ENCODE data around the gene RSAD2. TPM values are rescaled to one million over a fixed set of nuclear protein-coding genes. Genes with fewer than 3 reads are reported as not detected.
"Not testable (repeated sequence)": the region's sequence is repeated elsewhere in the genome, so short reads cannot be mapped to it uniquely, and the experiment has no call there.

RSAD2 gene
- total and polyA plus RNA-seq, 8 donors: 0.45 to 9.2 (median 1.4) TPM; not detected in 2

DNA sequence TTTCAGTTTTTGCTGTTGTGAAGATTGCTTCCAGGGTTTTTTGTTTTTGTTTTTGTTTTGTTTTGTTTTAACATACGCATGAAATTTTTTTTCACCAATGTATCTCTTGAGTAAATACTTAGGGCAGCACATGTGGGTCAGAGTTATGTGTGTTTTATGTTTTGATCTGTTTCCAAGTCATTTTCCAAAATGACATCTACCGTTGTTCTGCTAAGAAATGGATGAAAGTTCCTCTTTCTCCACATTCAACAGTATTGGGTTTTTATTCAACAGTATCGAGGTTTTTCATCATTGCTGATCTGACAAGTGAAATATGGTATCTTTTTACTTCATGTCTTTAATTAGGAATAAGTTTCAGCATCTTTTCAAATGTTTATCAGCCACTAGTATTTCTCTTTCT, 56.3 kb downstream of the RSAD2 start:
- intact Hi-C loops (cut with DNase I; ENCODE audit: low total_unique reads): no loop called here
- peaks cover 0 to 9% (median 4%) of the 10 kb centered on the region in 4 donors for H3K4me1 ChIP-seq
- H3K36me3 ChIP-seq: no peaks in the 10 kb centered on the region
- DNase-seq: no peak
- WGBS, 5 donors: 72 to 85% (median 82%) methylated on average over 3 of the region's 3 CpGs
- no peaks in the 10 kb centered on the region for H3K9me3 ChIP-seq
- H3K27ac ChIP-seq: no peak overlapping the region
- H3K27me3 ChIP-seq: no peaks in the 10 kb centered on the region
- no peak overlapping the region for H3K4me3 ChIP-seq
- TF ChIP-seq EP300 (IDR thresholded peaks at IDR 0.05) (no peak), POLR2A (IDR thresholded peaks at IDR 0.05) (no peak), POLR2AphosphoS5 (IDR thresholded peaks at IDR 0.05) (no peak)
- TF ChIP-seq, protein P1, sequence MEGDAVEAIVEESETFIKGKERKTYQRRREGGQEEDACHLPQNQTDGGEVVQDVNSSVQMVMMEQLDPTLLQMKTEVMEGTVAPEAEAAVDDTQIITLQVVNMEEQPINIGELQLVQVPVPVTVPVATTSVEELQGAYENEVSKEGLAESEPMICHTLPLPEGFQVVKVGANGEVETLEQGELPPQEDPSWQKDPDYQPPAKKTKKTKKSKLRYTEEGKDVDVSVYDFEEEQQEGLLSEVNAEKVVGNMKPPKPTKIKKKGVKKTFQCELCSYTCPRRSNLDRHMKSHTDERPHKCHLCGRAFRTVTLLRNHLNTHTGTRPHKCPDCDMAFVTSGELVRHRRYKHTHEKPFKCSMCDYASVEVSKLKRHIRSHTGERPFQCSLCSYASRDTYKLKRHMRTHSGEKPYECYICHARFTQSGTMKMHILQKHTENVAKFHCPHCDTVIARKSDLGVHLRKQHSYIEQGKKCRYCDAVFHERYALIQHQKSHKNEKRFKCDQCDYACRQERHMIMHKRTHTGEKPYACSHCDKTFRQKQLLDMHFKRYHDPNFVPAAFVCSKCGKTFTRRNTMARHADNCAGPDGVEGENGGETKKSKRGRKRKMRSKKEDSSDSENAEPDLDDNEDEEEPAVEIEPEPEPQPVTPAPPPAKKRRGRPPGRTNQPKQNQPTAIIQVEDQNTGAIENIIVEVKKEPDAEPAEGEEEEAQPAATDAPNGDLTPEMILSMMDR (IDR thresholded peaks at IDR 0.05): no peak

DNA sequence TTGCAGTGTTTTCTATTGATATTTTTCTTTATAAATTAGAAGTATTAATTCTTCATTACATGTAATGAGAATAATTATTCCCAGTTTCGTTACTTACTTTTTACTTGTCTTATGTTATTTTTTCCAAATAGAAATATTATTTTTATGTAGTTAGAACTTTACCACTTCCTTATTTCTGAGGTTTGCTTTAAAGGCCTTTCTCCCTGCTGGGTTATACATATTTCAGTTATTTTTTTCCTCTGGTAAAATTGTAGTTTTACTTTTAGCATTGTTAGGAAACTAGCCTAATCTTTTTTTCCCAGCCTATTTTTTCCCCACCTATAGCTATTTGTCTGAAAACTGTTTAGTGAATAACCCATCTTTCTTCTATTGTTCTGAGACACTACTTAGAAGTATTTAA, 56.8 kb downstream of the RSAD2 start:
- Histone ChIP-seq H3K4me3 (no peak overlapping the region), H3K9me3 (no peaks in the 10 kb centered on the region), H3K27me3 (no peaks in the 10 kb centered on the region), H3K4me1 (peaks cover 0 to 9% (median 4%) of the 10 kb centered on the region in 4 donors), H3K27ac (no peak overlapping the region), H3K36me3 (no peaks in the 10 kb centered on the region)
- TF ChIP-seq POLR2AphosphoS5 (IDR thresholded peaks at IDR 0.05) (no peak), EP300 (IDR thresholded peaks at IDR 0.05) (no peak), POLR2A (IDR thresholded peaks at IDR 0.05) (no peak)
- TF ChIP-seq, protein P1 (IDR thresholded peaks at IDR 0.05): no peak
- intact Hi-C loops (cut with DNase I; ENCODE audit: low total_unique reads): no loop called here
- DNase-seq: no peak
- 71 to 89% (median 80%) methylated on average over 1 of the region's 1 CpG for WGBS, 5 donors

DNA sequence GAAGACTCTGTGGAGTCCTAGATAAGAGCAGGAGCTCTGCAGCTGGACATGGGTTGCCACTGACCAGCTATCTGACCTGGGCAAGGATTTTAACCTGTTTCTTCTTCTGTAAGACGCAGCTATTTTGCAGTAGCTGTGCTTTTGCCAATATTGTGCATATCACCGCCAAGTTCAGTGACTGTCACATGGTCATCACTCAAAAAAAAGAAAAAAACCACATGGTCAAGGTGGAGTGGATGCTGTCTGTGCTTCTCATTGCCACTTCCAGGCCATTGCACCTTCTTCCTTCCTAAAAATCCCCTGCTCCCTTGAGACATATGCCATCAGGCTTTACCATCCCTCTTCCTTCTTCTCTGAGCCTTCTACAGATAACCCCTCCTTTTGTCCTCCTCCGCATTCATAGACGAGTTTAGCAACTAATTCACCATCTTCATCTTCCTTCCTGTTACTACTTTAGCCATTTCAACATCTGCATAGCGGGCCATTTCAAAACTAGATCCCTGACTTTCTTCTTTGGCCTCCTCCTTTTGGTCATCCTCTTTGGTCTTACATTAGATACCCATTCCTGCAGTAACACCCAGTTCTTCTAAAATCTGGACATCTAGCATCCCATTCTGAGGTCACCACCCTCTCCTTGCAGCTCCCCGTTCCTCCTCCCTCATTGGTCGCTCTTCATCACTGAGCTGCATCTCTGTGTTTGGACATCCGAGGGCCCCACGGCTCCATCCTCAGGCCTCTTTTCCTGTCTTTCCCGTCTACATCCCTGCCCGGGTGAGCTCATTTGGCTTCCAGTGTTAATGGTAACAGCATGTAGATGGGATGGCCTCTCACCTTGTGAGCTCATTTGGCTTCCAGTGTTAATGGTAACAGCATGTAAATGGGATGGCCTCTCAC, 57.4 kb downstream of the RSAD2 start:
- TF ChIP-seq, protein P1 (IDR thresholded peaks at IDR 0.05): no peak
- TF ChIP-seq EP300 (IDR thresholded peaks at IDR 0.05) (no peak), POLR2AphosphoS5 (IDR thresholded peaks at IDR 0.05) (no peak)
- WGBS, 5 donors: 85 to 91% (median 87%) methylated on average over 11 of the region's 11 CpGs
- intact Hi-C loops (cut with DNase I; ENCODE audit: low total_unique reads): no loop called here

DNA sequence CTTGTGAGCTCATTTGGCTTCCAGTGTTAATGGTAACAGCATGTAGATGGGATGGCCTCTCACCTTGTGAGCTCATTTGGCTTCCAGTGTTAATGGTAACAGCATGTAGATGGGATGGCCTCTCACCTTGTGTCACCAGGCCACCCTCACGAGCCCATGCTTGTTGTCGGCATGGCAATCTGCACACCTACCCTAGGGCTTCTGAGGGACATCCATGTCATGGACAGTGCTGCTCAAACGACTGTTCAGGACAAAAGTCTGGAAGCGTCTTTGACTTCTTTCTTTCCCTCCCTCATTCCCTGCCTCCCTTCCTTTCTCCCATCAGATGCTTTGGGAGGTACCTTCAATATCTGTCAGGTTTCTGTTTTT, 58.1 kb downstream of the RSAD2 start:
- intact Hi-C loops (cut with DNase I; ENCODE audit: low total_unique reads); DNase-seq; H3K27me3 ChIP-seq; H3K27ac ChIP-seq; H3K9me3 ChIP-seq; H3K36me3 ChIP-seq; H3K4me3 ChIP-seq; H3K4me1 ChIP-seq: not testable (repeated sequence)
- 89 to 97% (median 90%) methylated on average over 4 of the region's 4 CpGs for WGBS, 5 donors

More for the DNA sequence above, 57.4 kb downstream of the RSAD2 start:
- H3K4me1 ChIP-seq: peaks cover 0 to 8% (median 3%) of the 10 kb centered on the region in 4 donors
- H3K36me3 ChIP-seq: no peaks in the 10 kb centered on the region
- no peak overlapping the region for H3K27ac ChIP-seq
- no peak for DNase-seq
- no peaks in the 10 kb centered on the region for H3K9me3 ChIP-seq
- no peak overlapping the region for H3K4me3 ChIP-seq
- no peaks in the 10 kb centered on the region for H3K27me3 ChIP-seq

DNA sequence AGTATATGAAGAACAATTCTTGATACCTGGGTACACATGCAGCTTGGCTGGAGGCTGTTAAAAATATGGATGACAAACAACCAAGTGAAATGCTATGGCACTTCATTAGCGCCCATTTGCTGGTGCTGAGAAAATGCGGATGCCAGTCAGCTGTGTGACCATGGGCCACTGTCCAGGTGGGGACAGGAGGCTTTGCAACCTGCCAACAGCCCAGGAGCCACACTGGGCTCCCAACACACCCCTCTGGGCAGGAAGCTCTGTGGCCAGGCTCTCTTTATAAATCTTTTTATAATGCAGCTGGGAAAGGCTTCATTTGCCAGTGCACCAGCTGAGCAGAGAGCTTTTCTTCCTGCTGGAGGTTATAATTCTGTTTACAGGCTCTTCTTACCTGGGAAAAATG, 59.6 kb downstream of the RSAD2 start:
- Histone ChIP-seq H3K9me3 (no peaks in the 10 kb centered on the region), H3K27ac (no peak overlapping the region), H3K4me1 (peaks cover 0 to 8% (median 0%) of the 10 kb centered on the region in 4 donors), H3K27me3 (no peaks in the 10 kb centered on the region), H3K36me3 (peaks cover 0 to 9% (median 3%) of the 10 kb centered on the region in 4 donors), H3K4me3 (no peak overlapping the region)
- TF ChIP-seq POLR2A (IDR thresholded peaks at IDR 0.05): no peak
- WGBS, 5 donors: 86 to 95% (median 94%) methylated on average over 2 of the region's 2 CpGs
- no peak for DNase-seq
- intact Hi-C loops (cut with DNase I; ENCODE audit: low total_unique reads): no loop called here
